Fibroblast of lung (primary cell): ENCODE data around the gene AP3S2.

Source experiments
- EZH2 ChIP-seq: IDR thresholded peaks from 2 replicates; pipeline ENCODE4 v1.5.1; 2012; ENCODE audit warnings: low read length, control low read depth, mild to moderate bottlenecking; ENCODE audit errors: missing control alignments
- TF ChIP-seq, protein P1 (sequence below), 2 donors: IDR thresholded peaks in 1 of 2; conservative IDR thresholded peaks in 1 of 2; 1 replicate in 1 of 2; 2 replicates in 1 of 2; pipeline ENCODE4 v1.5.1; 2011 to 2012; ENCODE audit warnings: low read length in 2 of 2, control low read depth in 1 of 2, inconsistent platforms in 1 of 2, low read depth in 1 of 2, mild to moderate bottlenecking in 1 of 2

DNA sequence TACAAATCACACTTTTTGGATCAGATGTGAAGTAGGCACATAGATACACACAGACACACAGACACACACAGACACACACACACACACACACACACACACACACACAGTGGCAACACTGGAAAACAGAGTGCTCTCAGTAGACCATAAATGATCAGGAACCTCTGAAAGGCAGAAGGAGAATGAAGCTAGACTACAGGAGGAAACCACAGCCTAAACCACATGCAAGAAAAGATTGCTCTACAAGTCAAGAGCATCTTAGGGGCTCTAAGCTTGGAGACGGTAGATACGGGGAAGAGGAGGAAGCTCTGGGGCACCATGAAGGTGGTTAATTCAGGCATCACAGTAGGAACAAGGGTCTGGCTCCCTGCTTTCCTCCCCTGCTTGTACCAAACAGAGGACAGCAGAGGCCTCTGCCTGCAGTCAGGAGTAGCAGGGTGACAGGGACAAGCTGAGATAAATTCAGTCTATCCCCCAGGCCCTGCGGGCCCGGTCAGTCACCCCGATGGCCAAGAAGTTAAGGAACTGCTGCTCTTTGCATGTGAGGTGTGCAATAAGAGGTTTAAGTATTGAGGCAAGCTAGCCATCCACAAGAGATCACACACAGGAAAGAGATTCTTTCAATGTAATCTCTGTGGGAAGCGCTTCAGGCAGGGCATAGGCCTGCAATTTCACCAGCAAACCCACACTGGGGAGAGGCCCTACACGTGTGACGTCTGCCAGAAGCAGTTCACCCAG is 42.4 kb upstream of the AP3S2 start:
- TF ChIP-seq, protein P1, sequence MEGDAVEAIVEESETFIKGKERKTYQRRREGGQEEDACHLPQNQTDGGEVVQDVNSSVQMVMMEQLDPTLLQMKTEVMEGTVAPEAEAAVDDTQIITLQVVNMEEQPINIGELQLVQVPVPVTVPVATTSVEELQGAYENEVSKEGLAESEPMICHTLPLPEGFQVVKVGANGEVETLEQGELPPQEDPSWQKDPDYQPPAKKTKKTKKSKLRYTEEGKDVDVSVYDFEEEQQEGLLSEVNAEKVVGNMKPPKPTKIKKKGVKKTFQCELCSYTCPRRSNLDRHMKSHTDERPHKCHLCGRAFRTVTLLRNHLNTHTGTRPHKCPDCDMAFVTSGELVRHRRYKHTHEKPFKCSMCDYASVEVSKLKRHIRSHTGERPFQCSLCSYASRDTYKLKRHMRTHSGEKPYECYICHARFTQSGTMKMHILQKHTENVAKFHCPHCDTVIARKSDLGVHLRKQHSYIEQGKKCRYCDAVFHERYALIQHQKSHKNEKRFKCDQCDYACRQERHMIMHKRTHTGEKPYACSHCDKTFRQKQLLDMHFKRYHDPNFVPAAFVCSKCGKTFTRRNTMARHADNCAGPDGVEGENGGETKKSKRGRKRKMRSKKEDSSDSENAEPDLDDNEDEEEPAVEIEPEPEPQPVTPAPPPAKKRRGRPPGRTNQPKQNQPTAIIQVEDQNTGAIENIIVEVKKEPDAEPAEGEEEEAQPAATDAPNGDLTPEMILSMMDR (conservative IDR thresholded peaks at IDR 0.05 in 1 of 2, IDR thresholded peaks at IDR 0.05 in 1 of 2; ENCODE audit: low read depth in 1 of 2, low read length in 2 of 2) = no peak
- TF ChIP-seq EZH2 = no peak
